HG03039 (cell line): ENCODE data around the gene PMIS2.

Experiments used
- ATAC-seq: cut with Tn5 transposase; IDR thresholded peaks from one replicate; pipeline ENCODE4 v1.9.1; 2021; ENCODE audit warnings: mild to moderate bottlenecking, moderate library complexity; ENCODE audit not compliant: unreplicated experiment

The PMIS2 gene

GRCh38 chr19:35585848-35586247 lies at the start of gene PMIS2:
Gene PMIS2, plus strand, starts transcription at chr19:35586173. Its CDS starts 87 bp downstream, at chr19:35586260.
- ATAC-seq = no peak

- no peak for ATAC-seq
These were observed 46.7 kb upstream of the PMIS2 start for GRCh38 chr19:35539314-35539713.

GRCh38 chr19:35539850-35540249 lies 46.1 kb upstream of the PMIS2 start:
- no peak for ATAC-seq

- ATAC-seq = no peak
These were observed 45.5 kb upstream of the PMIS2 start for GRCh38 chr19:35540356-35540927.

GRCh38 chr19:35542209-35542608 lies 43.8 kb upstream of the PMIS2 start:
- ATAC-seq = no peak

- no peak for ATAC-seq
These were observed 42.5 kb upstream of the PMIS2 start for GRCh38 chr19:35543280-35544109.

GRCh38 chr19:35544110-35544802 lies 41.7 kb upstream of the PMIS2 start:
- no peak for ATAC-seq

GRCh38 chr19:35545001-35545854 lies 40.7 kb upstream of the PMIS2 start, which contains the start of gene TMEM147:
Gene TMEM147, plus strand, starts transcription at chr19:35545626. Its CDS starts 114 bp downstream, at chr19:35545740.
- ATAC-seq = peak; percentile 82

GRCh38 chr19:35545855-35546381 lies 40.1 kb upstream of the PMIS2 start:
- ATAC-seq = peak; percentile 24

GRCh38 chr19:35546532-35546931 lies 39.4 kb upstream of the PMIS2 start:
- ATAC-seq = no peak

GRCh38 chr19:35549174-35549788 lies 36.7 kb upstream of the PMIS2 start:
- no peak for ATAC-seq

GRCh38 chr19:35549879-35550523 lies 36.0 kb upstream of the PMIS2 start:
- no peak for ATAC-seq

- no peak for ATAC-seq
These were observed 34.7 kb upstream of the PMIS2 start for GRCh38 chr19:35551091-35551810.

- ATAC-seq = no peak
These were observed 33.2 kb upstream of the PMIS2 start for GRCh38 chr19:35552534-35553384.

- no peak for ATAC-seq
These were observed 32.5 kb upstream of the PMIS2 start for GRCh38 chr19:35553385-35554000.

GRCh38 chr19:35554076-35554475 lies 31.9 kb upstream of the PMIS2 start:
- no peak for ATAC-seq

- no peak for ATAC-seq
These were observed 30.5 kb upstream of the PMIS2 start for GRCh38 chr19:35555301-35556005.
